GM21529 (cell line): ENCODE measurements around the gene HOXD13.

ENCODE experiments used
- ATAC-seq: cut with Tn5 transposase; IDR thresholded peaks from one replicate; pipeline ENCODE4 v1.9.1; 2021; ENCODE audit not compliant: unreplicated experiment

Gene HOXD13

DNA sequence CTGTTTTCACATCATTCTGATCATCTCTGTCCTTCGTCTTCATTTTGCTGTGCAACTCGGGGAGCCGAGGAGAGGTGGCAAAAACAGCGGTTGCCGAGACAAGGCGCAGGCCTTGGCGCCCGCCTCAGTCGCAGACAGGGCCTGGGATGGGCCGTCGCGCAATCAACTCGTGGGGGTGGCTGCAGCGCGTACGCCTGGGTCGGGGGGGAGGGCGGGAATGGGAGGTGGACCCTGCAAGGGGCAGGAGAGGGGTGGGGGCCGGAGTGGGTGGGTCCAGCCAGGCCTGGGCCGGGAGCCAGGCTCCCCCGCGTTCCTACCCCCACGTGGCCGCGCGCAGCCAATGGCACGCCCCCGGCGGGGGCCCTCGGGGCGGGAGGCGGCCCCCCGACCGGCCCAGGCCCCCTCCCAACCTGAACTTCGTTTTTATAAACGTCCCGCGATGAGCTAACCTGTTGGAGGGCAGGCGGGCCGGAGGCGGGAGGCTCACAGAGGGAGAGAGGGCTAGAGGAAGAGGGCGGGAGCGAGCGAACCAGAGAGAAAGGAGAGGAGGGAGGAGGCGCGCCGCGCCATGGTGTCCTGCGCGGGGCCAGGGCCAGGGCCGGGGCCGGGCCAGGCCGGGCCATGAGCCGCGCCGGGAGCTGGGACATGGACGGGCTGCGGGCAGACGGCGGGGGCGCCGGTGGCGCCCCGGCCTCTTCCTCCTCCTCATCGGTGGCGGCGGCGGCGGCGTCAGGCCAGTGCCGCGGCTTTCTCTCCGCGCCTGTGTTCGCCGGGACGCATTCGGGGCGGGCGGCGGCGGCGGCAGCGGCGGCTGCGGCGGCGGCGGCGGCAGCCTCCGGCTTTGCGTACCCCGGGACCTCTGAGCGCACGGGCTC is at the start of gene HOXD13:
Gene HOXD13 (plus strand): TSS at position 452 of the 875 bp plus-strand sequence. CDS start 170 bp downstream, at position 622.
- ATAC-seq, result no peak

- ATAC-seq, result no peak
Measured at GRCh38 chr2:176056406-176056805, 36.1 kb upstream of the HOXD13 start.

- ATAC-seq, result no peak
Measured at GRCh38 chr2:176063958-176064357, 28.6 kb upstream of the HOXD13 start.

DNA sequence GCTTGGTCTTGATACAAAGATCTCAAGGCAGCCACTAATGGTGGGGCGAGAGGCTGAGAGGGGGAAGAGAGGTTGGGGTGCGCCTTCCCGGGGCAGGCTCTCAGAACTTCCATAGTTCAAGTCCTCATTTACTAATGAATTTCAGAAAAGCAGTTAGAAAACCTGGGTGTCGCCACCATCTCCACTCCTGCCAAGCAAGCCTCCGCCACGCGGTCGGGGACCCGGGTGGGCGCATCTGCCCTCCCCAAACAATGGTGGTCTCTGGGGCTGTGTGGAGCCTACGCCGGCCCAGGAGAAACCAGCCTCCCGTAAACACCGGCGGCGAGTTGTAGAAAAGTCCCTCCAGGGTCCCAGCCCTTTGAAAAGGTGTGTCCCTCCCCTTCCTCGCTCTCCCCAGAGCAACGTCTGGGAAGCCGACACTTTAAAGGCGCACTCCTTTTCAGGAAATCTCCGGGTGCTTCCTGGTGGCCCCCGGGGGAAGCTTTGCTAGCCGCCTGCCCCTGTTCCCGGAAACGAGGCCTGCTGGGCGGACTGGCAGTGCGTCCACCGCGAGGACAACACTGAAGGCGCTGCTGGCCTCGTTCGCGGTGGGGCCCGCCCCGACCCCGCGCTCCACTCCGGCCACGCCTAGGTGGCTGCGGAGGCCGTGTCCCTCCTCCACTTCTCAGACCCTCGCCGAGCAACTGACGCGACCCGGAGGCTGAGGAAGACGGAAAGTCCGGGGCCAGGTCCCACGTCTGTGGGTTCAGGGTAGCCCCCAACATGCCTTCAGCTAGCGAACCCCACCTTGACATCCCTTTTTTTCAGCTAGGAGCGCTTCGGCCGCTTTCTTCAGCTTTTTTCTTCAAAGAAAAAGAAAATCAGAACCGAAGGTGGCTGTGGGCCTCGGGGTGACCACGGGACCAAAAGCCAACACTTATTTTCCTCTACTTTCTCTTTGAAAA is 25.6 kb upstream of the HOXD13 start:
- no peak for ATAC-seq

DNA sequence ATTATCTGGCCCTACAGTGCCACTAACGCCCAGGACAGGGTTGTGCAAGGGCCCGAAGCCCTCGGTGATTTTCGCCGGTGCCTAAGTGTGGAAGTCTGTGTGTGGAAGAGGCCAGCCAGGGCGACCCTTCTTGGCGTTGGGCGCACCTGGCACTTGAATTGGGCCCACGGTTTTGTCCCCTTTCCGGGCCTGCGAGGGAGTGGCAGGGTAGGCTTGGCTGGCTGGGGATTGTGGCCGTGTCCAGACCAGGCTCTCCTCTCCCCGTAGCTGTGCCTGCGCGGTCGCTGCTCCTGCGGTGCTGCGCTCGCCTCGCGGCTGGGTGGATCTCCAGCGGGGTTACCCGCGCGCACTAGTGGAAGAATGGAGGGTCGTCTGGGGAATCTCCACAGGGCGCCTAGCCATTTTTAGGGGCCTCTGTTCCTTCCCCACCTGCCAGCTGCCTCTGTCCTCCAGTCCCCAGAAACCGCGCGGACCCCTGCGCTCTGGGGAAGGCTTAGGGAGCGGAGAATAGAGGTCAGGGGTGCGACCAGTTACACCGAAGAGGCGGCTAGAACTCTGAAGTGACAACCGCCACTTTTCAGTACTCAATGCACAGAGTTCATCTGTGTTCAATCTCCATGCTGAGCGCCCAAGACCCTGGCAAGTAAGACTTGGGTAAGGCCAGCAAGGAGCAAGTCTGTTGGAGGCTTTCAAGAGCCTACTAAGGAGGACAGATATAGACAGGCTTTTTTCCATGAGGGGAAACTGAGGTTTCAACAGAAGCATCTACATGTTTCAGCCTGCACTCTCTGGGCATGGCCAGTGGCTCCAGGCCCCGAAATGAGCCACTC is 24.7 kb upstream of the HOXD13 start:
- no peak for ATAC-seq

DNA sequence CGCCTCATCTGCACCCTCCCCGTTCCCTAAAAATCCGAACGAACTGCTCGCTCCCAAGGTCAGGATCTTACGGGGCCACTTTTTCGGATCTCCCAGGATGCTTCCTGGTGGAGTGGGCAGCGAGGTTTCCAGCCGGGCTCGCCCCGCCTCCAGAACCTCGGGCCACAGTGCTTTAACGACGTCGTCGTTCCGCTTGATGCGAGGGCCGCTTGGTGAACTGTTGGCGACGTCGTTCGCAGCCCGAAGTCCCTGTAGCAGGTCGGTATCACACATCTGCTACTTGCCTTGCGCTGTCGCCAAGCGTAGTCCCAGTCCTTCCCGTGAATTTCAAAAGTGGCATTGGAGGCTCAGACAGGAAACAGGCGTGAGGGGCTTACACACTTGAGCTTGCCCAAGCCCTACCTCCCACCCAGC is 24.1 kb upstream of the HOXD13 start:
- no peak for ATAC-seq

DNA sequence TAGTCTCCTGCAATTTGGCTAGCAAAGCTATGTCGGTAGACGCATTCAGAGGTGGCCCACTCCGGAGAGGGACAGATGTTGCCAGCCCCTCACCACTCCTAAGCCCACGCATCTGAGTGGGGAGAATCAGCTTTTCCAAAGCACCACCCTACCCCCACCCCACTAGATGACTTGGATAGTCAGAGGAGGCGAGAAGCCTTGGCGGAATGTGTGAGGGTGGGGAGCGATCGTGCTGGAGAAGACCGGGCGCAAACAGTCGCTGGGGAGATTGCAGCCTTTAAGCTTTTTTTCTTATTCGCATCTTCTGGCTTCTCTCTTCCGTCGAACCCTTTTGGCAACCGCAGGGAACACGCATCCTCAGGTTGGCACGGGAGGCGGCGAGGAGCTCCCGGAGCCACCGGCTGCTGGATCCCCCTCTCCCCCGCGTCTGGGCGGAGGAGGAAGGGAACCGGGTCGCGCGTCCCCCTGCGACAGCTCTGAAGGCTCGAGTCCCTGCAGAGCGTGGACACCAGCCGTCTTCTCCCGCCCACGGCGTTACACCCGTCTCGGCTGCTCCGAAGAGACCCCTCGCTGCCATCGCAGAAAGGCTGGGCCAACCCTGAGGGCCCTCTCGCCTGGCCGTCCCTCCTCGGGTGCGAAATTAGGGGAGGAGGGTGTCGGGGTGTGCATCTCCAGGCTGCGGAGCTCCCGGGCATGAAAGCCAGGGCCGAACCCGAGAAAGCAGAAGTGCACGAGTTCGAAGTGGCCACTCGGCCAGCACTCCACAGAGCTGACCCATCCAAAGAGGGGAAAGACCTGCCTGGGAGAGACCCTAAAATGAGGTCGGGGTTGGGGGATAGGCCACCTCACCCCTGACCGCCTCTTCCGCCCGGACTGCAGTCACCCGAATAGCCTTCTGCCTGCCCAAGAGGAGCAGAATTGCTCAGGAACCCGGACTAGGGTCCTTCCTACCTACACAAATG is 20.9 kb upstream of the HOXD13 start:
- ATAC-seq, result no peak

DNA sequence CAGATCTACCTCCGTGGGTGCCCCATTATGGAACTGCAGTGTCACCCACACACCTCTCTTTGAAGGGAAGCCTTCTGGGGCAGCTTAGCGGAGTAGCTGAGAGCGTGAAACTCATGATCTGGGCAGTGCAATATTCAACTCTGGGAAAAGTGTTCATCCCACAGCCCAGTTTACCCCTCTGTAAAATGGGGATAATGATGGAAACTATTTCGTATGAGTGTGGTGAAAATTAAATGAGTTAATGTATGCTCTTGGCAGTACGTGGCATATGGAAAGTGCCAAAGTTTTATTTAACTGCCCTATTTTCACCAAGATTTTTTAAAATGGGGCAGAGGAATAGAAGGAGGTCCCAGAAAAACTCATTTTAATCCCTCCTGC is 20.2 kb upstream of the HOXD13 start:
- no peak for ATAC-seq

DNA sequence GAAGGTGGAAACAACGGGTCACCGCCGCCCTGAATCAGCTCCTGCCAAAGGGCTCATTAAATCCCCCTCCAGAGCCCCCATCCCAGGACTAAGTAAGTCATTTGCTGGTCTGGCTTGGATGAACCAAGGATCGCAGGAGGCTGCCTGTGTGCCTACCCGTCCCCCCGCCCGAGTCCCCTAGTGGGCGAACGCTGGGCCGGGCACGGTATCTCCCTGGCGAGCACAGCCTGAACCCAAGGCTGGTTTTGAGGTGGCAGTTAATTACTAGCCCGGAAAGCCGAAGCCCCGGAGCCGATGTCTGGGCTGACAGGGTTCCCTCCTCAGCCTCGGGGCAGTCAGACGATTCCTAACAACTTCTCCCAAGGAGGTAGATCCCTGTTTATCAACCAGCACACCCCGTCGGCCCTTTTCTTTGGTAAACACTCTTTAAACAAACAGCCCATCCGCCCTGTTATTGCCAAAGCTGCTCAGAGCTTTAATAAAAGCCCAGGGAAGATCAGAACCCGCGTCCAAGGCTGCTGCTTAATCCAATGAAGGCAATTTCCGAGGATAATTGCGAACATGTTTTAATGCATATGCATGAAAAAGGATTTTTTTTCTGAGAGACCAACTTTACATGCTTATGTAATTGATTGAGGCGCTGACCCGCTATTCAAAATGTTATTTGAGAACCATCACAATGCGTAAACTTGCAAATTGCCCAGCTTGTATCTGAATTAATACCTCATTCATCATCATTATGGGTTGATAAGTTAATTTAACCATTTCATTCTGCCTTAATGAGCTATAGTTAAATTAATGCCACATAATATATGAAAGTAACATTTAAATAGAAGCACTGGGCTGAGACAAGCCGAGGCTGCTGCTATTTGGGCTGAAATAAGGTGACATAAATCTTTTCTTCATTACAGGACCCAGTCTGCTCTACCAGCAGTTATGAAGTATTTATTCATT is 19.3 kb upstream of the HOXD13 start:
- no peak for ATAC-seq

- no peak for ATAC-seq
Measured at GRCh38 chr2:176074919-176075425, 17.5 kb upstream of the HOXD13 start.

DNA sequence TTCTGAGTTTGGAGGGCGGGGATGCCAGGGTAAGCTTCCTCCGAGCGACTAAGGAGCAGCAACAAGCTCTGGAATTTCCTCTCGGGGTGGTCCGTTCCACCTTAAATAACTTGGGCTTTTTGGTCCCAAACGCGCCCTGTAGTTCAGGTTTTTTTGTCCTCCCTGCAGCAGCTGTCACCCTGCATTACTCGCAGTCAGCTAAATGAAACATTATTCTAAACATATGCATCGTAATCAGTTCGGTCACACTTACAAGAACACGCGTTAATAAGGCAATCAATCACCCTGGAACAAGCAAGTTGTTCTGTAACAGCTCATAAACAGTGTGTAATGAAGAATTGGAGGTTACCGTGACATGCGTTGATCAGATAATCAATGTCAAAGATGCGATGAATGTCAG is 17.0 kb upstream of the HOXD13 start:
- ATAC-seq, result no peak

- no peak for ATAC-seq
Measured at GRCh38 chr2:176076063-176076462, 16.5 kb upstream of the HOXD13 start.

DNA sequence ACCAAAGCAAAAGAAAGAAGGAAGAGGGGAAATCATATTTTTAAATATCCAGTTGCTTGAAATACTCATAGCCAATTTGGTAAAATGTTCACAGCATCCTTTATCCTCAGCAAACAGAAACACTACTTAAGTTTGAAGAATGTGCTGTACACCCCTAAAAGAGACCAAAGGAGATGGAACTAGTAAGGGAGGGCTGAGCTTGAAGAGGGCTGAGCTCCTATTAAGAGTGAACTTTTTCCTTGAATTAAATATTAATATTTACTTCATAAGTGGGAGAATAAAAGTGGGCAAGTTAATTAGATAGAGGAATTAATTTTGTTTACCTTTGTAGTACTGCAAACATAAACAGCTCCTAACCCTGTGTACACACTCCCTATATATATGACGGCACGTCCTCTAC is 15.7 kb upstream of the HOXD13 start:
- no peak for ATAC-seq

GRCh38 chr2:176078541-176079284 is 13.8 kb upstream of the HOXD13 start:
- ATAC-seq, result no peak

DNA sequence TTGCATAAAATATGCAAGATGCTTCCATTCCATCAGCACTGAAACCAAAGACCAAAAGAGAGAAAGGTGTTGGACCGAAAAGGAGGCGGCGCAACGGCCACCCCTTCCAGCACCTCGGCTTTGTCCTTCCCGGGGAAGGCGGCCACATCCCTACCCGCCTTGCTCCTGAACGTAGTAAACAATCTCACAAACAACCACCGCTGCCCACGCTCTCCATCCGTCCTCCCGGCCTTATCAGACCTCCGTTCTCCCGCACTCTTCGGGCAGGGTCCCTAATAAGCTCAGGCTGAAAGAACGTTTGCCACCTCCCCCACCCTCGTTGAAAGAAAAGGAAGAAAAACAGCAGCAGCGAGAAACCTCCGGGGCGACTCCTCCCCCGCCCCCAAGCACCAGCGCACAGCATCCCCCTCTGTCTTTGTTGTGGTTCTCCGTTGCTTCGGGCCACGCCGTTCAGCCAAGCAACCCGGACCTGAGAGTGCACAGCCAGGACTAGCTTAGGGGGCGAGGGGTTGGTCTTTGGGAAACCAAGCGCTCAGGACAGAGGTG is 13.2 kb upstream of the HOXD13 start:
- ATAC-seq, result no peak

DNA sequence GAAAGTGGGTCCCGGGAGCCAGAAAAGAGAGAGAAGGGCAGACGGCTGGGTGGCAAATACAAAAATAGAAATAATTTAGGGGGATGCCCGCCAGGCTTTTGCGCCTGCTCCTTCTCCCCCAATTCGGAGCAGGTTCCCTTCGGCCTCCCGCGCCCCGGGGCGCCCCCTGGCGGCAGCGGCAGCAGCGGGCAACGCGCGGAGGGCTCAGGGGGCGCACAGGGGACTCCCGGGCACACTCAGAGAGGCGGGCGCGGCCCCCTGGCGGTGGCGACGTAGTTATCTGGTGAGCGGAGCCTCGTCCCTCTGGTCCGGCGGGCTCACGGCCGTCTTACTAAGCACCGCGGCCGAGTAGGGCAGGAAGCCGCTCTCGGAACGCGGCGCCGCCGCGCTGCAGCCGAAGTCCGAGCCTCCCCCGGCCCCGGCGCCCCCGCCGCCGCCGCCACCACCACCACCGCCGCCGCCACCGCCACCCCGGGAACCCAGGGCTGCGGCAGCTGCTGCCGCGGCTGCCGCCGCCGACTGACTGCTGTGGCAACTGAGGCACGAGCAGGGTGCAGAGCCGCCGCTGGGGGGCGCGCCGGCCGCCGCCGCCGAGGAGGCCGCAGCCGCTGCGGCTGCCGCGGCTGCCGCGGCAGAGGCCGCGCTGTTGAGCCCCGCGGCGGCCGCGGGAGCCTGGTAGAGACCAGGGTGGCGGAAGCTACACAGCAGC is 12.5 kb upstream of the HOXD13 start:
- ATAC-seq, result no peak
